Neuron (in vitro differentiated cells): Measurements from ENCODE around the gene LRRC37A3.
"Not testable (repeated sequence)": the region's sequence is repeated elsewhere in the genome, so short reads cannot be mapped to it uniquely, and the experiment has no call there.

Source experiments
- H2AFZ ChIP-seq: one replicate; pipeline ENCODE4 v1.6.1; 2013; ENCODE audit warnings: low read depth, mild to moderate bottlenecking, inconsistent platforms, low read length, moderate library complexity
- H3K27me3 ChIP-seq: one replicate; pipeline ENCODE4 v1.6.1; 2013; ENCODE audit warnings: low read length; ENCODE audit not compliant: insufficient read depth
- H3K36me3 ChIP-seq: one replicate; pipeline ENCODE4 v1.6.1; 2013; ENCODE audit warnings: low read length; ENCODE audit not compliant: insufficient read depth
- H3K4me1 ChIP-seq: one replicate; pipeline ENCODE4 v1.6.1; 2013; ENCODE audit warnings: low read length; ENCODE audit not compliant: insufficient read depth
- H3K4me3 ChIP-seq: 2 replicates; pipeline ENCODE4 v1.5.1; 2013; ENCODE audit warnings: mild to moderate bottlenecking, low read length, moderate library complexity
- H3K9me3 ChIP-seq: one replicate; pipeline ENCODE4 v1.6.1; 2013; ENCODE audit warnings: low read length

Gene LRRC37A3

DNA sequence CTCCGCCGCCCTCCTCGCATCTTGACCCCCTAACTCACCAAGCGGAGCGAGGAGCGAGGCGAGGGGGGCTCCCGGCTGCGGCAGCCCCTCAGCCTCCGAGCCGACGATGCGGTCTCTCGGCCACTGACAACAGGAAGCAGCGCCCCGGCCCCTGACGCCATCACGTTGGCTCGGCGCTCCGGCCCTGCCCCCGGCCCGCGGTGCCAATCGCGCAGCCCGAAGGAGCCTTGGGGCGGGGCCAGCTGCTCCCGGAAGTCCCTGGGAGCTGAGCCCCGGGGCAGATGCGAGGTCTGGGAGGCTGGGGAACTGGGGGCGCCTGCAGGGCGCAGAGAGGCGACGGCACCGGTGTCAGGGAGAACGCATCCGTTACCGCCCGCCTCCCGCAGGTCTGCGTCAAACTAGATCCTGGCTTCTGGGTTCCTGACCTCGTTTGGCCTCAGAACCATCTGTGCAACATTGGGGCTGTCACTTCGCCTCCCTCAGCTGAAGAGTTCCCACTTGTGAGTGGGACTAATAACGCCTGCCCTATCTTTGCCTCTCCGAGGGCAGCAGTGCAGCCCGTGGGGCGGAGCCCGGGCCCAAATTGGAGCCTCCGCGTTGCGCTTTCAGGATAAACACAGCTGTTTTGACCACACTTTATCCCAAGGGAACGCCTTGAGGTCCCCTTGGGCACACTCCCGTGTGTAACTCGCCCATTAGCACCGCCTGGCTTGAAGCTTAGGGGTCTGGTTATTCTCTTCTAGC is 82.1 kb downstream of the LRRC37A3 start:
- peak overlapping the region; percentile 62 for H3K4me3 ChIP-seq
- not testable (repeated sequence) for H3K9me3 ChIP-seq, H3K4me1 ChIP-seq, H3K36me3 ChIP-seq, H3K27me3 ChIP-seq
- peak overlapping the region; percentile 89 for H2AFZ ChIP-seq

DNA sequence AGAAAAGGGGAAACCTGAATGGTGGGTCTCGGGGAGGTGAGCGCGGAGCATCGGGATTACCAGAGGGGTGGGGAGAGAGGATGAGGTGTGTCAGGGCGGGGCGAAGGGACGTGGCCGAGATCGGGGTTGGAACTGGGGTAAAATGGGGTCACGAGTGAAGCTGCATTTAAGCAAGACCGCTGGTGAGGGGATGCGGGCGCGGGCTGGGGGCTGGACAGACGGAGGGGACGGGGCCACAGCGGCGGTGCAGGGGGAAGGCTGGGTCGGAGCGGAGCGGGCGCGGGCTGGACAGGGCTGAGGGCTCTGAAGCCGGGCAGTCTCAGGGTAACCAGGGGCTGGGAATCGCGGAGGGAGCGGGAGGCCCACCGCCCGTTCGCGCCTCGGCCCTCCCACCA is 82.7 kb downstream of the LRRC37A3 start:
- H2AFZ ChIP-seq = peak overlapping the region; percentile 89
- not testable (repeated sequence) for H3K9me3 ChIP-seq, H3K4me1 ChIP-seq, H3K36me3 ChIP-seq, H3K27me3 ChIP-seq
- peak overlapping the region; percentile 62 for H3K4me3 ChIP-seq

DNA sequence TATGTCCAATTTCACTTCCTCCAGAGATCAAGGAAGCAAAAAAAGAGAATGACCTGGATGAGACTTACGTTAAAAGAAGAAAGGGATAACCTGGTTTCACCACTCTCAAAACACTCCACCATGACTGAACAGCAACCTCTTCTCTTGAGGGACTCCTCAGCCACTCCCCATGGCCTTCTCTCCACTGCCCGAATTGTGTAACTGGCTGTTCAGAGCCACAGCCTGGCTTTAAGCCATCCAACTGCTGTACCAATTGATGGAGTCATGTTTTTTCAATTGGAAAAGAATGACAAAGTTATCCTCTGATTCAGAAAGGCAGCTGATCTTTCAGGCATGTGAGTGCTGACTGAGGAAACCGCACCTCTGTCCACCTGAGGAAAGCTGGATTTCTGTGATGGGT is 85.2 kb downstream of the LRRC37A3 start:
- not testable (repeated sequence) for H3K27me3 ChIP-seq, H2AFZ ChIP-seq, H3K4me3 ChIP-seq, H3K4me1 ChIP-seq, H3K36me3 ChIP-seq, H3K9me3 ChIP-seq

- not testable (repeated sequence) for H3K36me3 ChIP-seq, H3K9me3 ChIP-seq, H3K4me3 ChIP-seq, H3K27me3 ChIP-seq, H3K4me1 ChIP-seq, H2AFZ ChIP-seq
These were observed 88.6 kb downstream of the LRRC37A3 start for GRCh38 chr17:64830631-64831040.

GRCh38 chr17:64829824-64830630 is 89.3 kb downstream of the LRRC37A3 start:
- not testable (repeated sequence) for H3K4me1 ChIP-seq, H3K27me3 ChIP-seq, H3K4me3 ChIP-seq, H3K36me3 ChIP-seq, H3K9me3 ChIP-seq, H2AFZ ChIP-seq

GRCh38 chr17:64829068-64829467 is 90.2 kb downstream of the LRRC37A3 start:
- H3K27me3 ChIP-seq, H3K36me3 ChIP-seq, H2AFZ ChIP-seq, H3K4me1 ChIP-seq, H3K4me3 ChIP-seq, H3K9me3 ChIP-seq: not testable (repeated sequence)

GRCh38 chr17:64818904-64819303 is 100.4 kb downstream of the LRRC37A3 start:
- H3K4me3 ChIP-seq, H3K36me3 ChIP-seq, H3K4me1 ChIP-seq, H3K27me3 ChIP-seq, H3K9me3 ChIP-seq, H2AFZ ChIP-seq: not testable (repeated sequence)

DNA sequence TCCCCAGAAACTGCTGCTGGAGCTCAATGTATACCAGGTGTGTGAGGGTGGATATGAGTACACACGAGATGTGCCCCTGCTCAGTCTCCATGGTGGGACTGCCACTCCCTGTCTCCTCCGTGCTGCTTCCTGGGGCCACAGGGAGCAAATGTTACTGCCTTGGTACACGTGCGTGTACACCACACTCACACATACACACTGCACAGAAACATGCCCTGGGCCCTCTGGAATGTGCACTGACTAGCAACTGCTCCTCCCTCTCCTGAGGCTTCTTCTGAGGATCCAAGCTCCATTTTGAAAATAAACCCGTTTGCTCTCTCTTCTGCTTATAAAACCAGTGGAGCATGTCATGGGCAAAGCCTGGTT is 103.5 kb downstream of the LRRC37A3 start:
- H3K36me3 ChIP-seq, H3K9me3 ChIP-seq, H3K4me3 ChIP-seq, H3K27me3 ChIP-seq, H3K4me1 ChIP-seq, H2AFZ ChIP-seq: not testable (repeated sequence)

GRCh38 chr17:64814993-64815832 is 104.1 kb downstream of the LRRC37A3 start:
- not testable (repeated sequence) for H3K36me3 ChIP-seq, H3K4me3 ChIP-seq, H2AFZ ChIP-seq, H3K4me1 ChIP-seq, H3K27me3 ChIP-seq, H3K9me3 ChIP-seq

GRCh38 chr17:64808178-64808977 is 110.9 kb downstream of the LRRC37A3 start:
- H3K4me3 ChIP-seq, H2AFZ ChIP-seq, H3K27me3 ChIP-seq, H3K9me3 ChIP-seq, H3K36me3 ChIP-seq, H3K4me1 ChIP-seq: not testable (repeated sequence)
